HG02870 (cell line): ENCODE results near the gene CLPSL2.

ENCODE experiments used
- ATAC-seq: cut with Tn5 transposase; IDR thresholded peaks from one replicate; pipeline ENCODE4 v1.9.1; 2021; ENCODE audit warnings: mild to moderate bottlenecking, moderate library complexity; ENCODE audit not compliant: unreplicated experiment

Gene CLPSL2

GRCh38 chr6:35786810-35787209, 10.4 kb downstream of the CLPSL2 start:
- ATAC-seq: no peak

- no peak for ATAC-seq
Measured at GRCh38 chr6:35787266-35788218, 11.1 kb downstream of the CLPSL2 start.

- no peak for ATAC-seq
Measured at GRCh38 chr6:35788423-35788982, 12.1 kb downstream of the CLPSL2 start.

- no peak for ATAC-seq
Measured at GRCh38 chr6:35790683-35791082, 14.3 kb downstream of the CLPSL2 start.

- no peak for ATAC-seq
Measured at GRCh38 chr6:35794536-35795452, 18.4 kb downstream of the CLPSL2 start.

GRCh38 chr6:35795453-35796071, 19.2 kb downstream of the CLPSL2 start:
- no peak for ATAC-seq

- no peak for ATAC-seq
Measured at GRCh38 chr6:35796236-35796635, 19.8 kb downstream of the CLPSL2 start.

GRCh38 chr6:35797837-35798526, 21.6 kb downstream of the CLPSL2 start:
- ATAC-seq: no peak

GRCh38 chr6:35798706-35799105, 22.3 kb downstream of the CLPSL2 start:
- no peak for ATAC-seq

GRCh38 chr6:35801148-35801547, 24.8 kb downstream of the CLPSL2 start:
- ATAC-seq: no peak

GRCh38 chr6:35804996-35805736, 28.8 kb downstream of the CLPSL2 start, which contains the start of gene LHFPL5:
LHFPL5 (plus strand) TSS chr6:35805352; CDS start chr6:35805671, 319 bp downstream.
- no peak for ATAC-seq

- ATAC-seq: no peak
Measured at GRCh38 chr6:35808688-35809087, 32.3 kb downstream of the CLPSL2 start.

GRCh38 chr6:35809809-35810208, 33.4 kb downstream of the CLPSL2 start:
- no peak for ATAC-seq

GRCh38 chr6:35810971-35811698, 34.7 kb downstream of the CLPSL2 start:
- ATAC-seq: no peak

- no peak for ATAC-seq
Measured at GRCh38 chr6:35811699-35811995, 35.2 kb downstream of the CLPSL2 start.

GRCh38 chr6:35817515-35817914, 41.1 kb downstream of the CLPSL2 start:
- ATAC-seq: no peak

GRCh38 chr6:35823601-35824000, 47.2 kb downstream of the CLPSL2 start:
- ATAC-seq: no peak

GRCh38 chr6:35824552-35825192, 48.3 kb downstream of the CLPSL2 start:
- ATAC-seq: no peak
